ENCODE data around the gene SMYD5. TPM values are rescaled to one million over a fixed set of nuclear protein-coding genes. Genes with fewer than 3 reads are reported as not detected.
"Not testable (repeated sequence)": the region's sequence is repeated elsewhere in the genome, so short reads cannot be mapped to it uniquely, and the experiment has no call there.

SMYD5 gene
- polyA plus RNA-seq, 1 donor, result 43.4 TPM

DNA sequence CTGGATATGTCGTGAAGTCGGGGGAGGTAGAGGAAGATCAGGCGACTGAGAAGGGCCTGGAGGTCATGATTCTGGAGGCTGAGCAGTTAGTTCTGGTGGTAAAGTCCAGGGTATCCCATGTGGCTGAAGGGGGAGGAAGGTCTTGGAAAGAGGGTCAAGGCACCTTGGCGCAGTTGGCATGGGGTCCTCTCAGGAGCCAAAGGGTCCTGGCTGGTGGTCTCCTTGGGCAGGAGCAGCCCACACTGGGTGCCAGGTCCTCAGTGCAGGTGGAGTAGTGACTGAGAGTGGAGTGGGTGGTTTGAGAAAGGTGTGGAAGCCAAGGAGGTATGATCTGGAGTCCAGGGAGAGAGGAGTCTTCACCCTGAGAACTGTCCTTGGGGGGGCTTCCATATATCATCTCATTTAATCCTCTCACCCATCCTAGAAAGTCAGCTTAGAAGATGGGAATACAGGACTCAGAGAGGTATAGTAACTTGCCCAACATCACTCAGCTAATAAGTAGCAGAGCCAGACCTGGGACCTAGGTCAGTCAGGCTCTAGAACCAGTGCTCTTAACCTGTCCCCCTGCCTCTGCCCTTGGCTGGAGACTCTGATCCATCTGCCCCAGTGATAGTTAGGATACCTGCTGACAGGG is 45.8 kb downstream of the SMYD5 start:
- no peak for DNase-seq

GRCh38 chr2:73260338-73260984 is 46.4 kb downstream of the SMYD5 start:
- no peak for DNase-seq

DNA sequence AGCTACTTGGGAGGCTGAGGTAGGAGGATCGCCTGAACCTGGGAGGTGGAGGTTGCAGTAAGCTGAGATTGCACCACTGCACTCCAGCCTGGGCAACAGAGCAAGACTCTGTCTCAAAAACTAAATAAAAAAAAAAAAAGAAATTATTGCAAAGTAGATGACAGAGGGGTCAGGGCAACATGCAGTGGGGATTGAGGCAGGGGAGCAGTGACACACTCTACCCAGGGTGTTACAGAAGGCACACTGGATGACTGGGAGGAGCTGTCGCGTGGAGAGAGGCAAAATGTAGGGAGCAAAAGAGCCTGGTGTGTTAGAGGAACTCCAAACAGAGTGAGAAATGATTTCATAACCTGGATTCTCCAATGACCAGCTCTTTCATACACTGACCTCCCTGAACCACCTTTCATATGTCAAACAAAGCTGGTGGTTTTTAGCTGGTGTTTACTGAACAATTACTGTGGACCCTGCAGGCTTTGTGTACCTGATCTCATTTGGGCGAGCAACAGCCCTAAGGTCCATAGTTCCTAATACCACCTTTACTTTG is 48.1 kb downstream of the SMYD5 start:
- no peak for DNase-seq

DNA sequence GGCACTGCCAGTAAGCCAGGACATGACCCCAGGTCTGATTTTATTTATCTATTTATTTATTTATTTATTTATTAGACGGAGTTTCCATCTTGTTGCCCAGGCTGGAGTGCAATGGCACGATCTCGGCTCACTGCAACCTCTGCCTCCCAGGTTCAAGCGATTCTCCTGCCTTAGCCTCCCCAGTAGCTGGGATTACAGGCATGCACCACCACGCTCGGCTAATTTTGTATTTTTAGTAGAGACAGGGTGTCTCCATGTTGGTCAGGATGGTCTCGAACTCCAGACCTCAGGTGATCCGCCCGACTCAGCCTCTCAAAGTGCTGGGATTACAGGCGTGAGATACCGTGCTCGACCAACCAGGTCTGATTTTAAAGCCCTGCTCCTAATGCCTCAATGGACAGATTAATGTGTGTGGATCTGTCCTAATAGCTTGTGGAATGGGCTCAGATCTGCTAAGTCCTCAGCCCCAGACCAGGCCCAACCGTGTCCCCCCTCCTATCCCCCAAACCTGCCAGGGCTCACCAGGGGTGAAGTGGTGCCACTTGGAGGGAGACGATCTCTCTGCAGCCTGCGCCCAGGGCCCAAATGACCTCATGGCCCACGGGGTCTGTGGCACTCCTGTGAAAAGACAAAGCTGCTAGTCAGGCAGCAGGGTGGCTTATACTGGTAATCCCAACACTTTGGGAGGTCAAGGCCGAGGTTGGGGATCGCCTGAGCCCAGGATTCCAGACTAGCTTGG is 48.8 kb downstream of the SMYD5 start:
- DNase-seq, result not testable (repeated sequence)

- DNase-seq, result no peak
Measured at GRCh38 chr2:73263540-73264331, 49.7 kb downstream of the SMYD5 start.

DNA sequence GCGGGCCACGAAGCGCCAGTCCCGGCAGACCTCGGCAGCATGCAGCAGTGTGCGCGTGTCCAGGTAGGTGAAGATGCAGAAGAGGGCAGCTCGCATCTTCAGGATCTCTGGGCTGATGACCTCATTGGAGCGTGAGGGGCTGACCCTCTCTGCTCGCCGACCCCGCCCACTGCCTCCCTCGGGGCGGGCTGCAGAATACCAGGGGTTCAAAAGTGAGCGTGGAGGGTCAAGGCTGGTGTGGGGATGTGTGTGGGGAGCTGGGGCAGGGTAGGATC is 50.2 kb downstream of the SMYD5 start:
- no peak for DNase-seq

DNA sequence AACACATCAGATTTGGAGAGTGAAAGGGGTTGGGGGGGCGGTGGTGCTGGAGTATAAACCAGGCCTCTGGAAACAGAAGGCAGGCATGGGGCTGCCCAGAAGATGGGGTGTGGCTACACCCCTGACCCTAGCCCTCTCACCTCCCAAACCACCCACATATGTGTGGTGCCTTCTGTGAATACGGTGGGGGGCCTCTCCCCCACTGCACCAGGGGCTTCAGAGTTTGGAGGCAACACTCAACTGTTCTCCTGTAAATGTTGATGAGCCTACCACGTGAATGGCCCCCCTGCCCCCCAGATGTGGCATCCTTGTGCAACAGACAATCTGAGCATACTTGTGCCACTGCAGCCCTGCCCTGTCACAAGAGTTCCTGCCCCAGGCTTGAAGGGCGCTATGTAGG is 50.7 kb downstream of the SMYD5 start:
- DNase-seq, result no peak

DNA sequence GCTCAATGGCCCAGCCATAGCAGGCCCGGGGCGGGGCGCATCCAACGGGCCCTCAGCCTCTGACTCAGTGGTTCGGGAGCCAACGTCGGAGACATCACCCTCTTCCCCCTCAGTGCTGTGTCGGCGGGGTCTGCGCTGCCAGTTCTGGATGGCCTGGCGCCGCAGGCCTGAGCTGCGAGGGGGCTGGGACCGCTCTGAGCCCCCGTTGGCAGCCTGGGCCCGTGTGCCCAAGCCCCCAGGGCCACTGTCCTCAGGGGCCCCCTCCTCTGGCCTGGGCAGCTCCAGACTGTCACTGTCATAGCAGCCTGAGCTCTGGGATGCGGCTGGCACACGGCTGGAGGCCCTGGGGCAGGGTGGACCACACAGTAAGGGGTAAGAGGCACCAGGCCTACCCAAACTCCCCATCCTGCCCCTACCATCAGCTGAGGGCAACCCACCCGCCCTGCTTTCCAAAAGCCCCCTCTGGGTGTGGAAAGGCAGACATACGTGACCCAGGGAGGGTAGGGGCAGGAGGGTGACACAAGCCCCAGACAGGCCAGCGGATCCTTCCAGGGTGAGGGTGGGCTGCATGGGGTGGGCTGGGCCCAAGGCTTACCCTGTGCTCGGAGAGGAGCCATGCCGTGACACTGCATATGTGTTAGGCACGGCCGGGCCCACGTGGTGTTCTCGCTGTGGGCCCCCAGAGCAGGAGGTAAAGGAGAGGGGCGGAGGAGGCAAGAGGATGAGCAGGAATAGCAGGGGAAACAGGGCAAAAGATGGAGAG is 51.4 kb downstream of the SMYD5 start:
- no peak for DNase-seq

DNA sequence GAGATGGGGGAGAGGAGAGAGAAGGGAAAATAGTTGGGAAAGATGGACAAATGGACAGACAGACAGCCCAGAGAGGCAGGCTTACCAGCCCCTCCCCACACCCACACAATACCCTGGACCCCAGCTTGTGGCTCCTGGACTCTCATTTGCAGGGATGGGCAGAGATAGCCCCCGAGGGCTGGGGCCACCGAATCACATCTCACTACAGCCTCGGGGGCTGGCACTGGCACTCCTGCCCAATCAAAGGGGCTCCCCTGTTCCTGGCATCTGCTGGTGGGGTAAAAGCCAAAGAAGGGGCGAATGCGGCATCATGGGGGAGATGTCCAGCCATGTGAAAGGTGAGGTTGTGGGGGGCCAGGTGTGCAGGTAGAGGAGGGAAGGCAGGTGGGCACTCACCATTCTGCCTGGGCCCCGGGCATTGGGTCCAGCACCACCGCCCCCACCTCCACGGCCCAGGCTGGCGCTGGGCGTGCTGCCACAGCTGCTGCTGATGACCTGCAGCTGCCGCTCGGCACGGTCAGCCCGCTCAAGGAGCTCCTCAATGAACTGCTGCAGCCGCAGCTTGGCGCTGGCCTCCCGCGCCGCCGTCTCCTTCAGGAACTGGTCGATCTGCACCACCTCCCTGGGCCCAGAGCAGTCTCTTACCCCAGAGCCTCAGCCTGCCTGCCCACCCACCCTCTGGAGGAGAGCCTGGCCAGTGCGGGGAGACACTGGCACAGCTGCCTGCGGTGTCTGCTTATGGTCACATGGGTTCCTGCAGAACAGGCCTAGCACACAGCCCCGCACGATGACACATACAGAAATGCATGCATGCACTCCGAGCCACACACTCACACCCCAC is 52.2 kb downstream of the SMYD5 start:
- no peak for DNase-seq

- DNase-seq, result no peak
Measured at GRCh38 chr2:73267008-73267407, 53.0 kb downstream of the SMYD5 start.

- no peak for DNase-seq
Measured at GRCh38 chr2:73268366-73268829, 54.4 kb downstream of the SMYD5 start.

DNA sequence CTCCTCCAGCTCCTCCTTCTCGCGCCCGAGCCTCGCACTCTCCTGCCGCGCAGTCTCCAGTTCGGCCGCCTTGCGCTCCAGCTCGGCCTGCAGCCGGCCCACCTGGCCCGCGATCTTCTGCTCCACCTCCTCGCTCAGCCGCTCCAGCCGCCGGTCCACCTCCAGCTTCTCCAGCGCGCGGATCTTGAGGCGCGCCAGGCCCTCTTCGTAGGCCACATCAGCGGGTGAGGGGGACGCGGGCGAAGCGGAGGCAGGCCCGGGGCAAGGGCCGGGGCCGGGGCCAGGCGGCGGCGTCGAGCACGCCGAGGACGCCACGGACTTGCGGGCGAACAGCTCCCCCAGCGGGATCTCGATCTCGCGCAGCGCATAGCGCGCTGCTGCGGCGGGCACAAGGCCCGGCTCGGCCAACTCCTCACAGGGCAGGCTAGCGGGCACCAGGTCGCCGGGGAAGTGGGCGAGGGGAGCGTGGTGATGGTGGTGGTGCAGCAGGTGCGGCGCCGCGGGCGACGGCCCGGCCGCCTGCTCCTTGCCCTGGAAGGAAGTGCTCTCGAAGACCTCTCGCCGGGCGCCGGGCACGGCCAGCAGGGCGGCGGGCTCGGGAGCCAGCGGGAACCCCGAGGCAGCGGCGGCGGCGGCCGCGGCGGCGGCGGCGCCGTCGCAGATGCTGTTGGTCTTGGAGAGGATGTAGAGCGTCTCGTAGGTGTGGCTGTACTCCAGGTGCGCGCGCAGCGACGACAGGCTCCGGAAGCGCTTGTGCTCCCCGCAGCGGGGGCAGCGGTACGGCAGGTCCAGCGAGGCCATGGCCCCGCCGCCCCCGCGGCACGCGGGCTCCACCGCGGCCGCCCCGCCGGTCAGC is 55.0 kb downstream of the SMYD5 start:
- DNase-seq, result no peak

GRCh38 chr2:73269686-73270465 is 55.8 kb downstream of the SMYD5 start:
- no peak for DNase-seq

GRCh38 chr2:73272270-73272669 is 58.2 kb downstream of the SMYD5 start:
- no peak for DNase-seq
